HG02588 (cell line): Measurements from ENCODE around the gene PARP8.

Experiments used
- ATAC-seq: cut with Tn5 transposase; IDR thresholded peaks from one replicate; pipeline ENCODE4 v1.9.1; 2021; ENCODE audit warnings: mild to moderate bottlenecking, moderate library complexity; ENCODE audit not compliant: unreplicated experiment

Gene PARP8

GRCh38 chr5:50839472-50839871 lies 173.0 kb downstream of the PARP8 start:
- no peak for ATAC-seq

- ATAC-seq: no peak
Measured at GRCh38 chr5:50843091-50843490, 176.7 kb downstream of the PARP8 start.

GRCh38 chr5:50846261-50846660 lies 179.8 kb downstream of the PARP8 start:
- ATAC-seq: no peak

GRCh38 chr5:50849554-50849953 lies 183.1 kb downstream of the PARP8 start:
- no peak for ATAC-seq

GRCh38 chr5:50853151-50853550 lies 186.7 kb downstream of the PARP8 start:
- peak; percentile 85 for ATAC-seq

GRCh38 chr5:50854082-50854481 lies 187.6 kb downstream of the PARP8 start:
- no peak for ATAC-seq

GRCh38 chr5:50855001-50855400 lies 188.6 kb downstream of the PARP8 start:
- no peak for ATAC-seq

GRCh38 chr5:50856401-50857119 lies 190.1 kb downstream of the PARP8 start:
- peak; percentile 84 for ATAC-seq

GRCh38 chr5:50863534-50864170 lies 197.2 kb downstream of the PARP8 start:
- no peak for ATAC-seq

GRCh38 chr5:50864466-50864865 lies 198.0 kb downstream of the PARP8 start:
- no peak for ATAC-seq

- ATAC-seq: no peak
Measured at GRCh38 chr5:50866415-50866814, 200.0 kb downstream of the PARP8 start.

GRCh38 chr5:50867140-50867539 lies 200.7 kb downstream of the PARP8 start:
- ATAC-seq: no peak

- no peak for ATAC-seq
Measured at GRCh38 chr5:50873595-50874277, 207.3 kb downstream of the PARP8 start.

GRCh38 chr5:50874306-50875001 lies 208.0 kb downstream of the PARP8 start:
- ATAC-seq: no peak

GRCh38 chr5:50875002-50875344 lies 208.5 kb downstream of the PARP8 start:
- ATAC-seq: no peak

GRCh38 chr5:50878470-50878869 lies 212.0 kb downstream of the PARP8 start:
- no peak for ATAC-seq

- no peak for ATAC-seq
Measured at GRCh38 chr5:50881407-50881806, 215.0 kb downstream of the PARP8 start.

GRCh38 chr5:50886657-50887345 lies 220.4 kb downstream of the PARP8 start:
- no peak for ATAC-seq

- no peak for ATAC-seq
Measured at GRCh38 chr5:50887889-50888633, 221.6 kb downstream of the PARP8 start.

GRCh38 chr5:50888751-50889150 lies 222.3 kb downstream of the PARP8 start:
- no peak for ATAC-seq
